HEK293 (cell line): Measurements from ENCODE around the gene DAAM1.

Source experiments
- CTCF ChIP-seq: fragments of 450-650 bp; formaldehyde crosslinking; IDR thresholded peaks from 2 replicates; pipeline ENCODE4 v1.5.1; 2016; ENCODE audit warnings: missing biosample characterization, missing genetic modification characterization
- TSHZ1 ChIP-seq: fragments of 450-650 bp; formaldehyde crosslinking; IDR thresholded peaks from 2 replicates; pipeline ENCODE4 v1.5.1; 2016; ENCODE audit warnings: missing biosample characterization, missing genetic modification characterization, borderline replicate concordance
- ZNF747 ChIP-seq: fragments of 450-650 bp; formaldehyde crosslinking; IDR thresholded peaks from 2 replicates; pipeline ENCODE4 v1.5.1; 2016; ENCODE audit warnings: missing biosample characterization, missing genetic modification characterization

GRCh38 chr14:59160506-59160905, 28.0 kb upstream of the DAAM1 start:
- no peak for TF ChIP-seq TSHZ1 (tag by site-specific recombination)
- TF ChIP-seq CTCF (tag by site-specific recombination), result no peak
- no peak for TF ChIP-seq ZNF747 (tag by site-specific recombination)
